ENCODE results near the gene C1orf185. TPM values are rescaled to one million over a fixed set of nuclear protein-coding genes. Genes with fewer than 3 reads are reported as not detected.

Gene C1orf185
- total RNA-seq, 1 donor from 2014 or later: not detected

DNA sequence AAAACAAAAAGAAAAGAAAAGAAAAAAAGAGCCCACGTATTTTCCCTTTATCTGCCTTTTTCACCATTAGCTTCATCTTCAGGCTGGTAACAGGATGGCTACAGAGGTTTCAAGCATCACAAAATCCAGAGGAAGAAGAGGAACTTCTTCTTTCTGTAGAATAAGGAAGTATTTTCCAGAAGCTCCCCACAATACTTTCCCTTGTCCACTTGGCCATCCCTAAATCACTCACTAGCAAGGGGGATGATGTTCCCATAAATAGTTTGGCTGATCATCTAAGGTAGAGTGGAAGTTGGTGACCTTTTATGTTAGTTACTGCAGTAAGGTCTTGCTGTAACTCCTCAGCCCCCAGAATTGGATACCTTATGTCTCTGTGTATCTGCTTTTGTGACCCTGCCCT lies 88.9 kb downstream of the C1orf185 start:
- Mint-ChIP-seq H3K27me3 (ENCODE audit: low read depth) (peaks cover 8% of the 10 kb centered on the region), H3K27ac (ENCODE audit: unreplicated experiment) (no peak overlapping the region), H3K9me3 (no peaks in the 10 kb centered on the region), H3K4me3 (no peak overlapping the region), H3K4me1 (no peaks in the 10 kb centered on the region), H3K36me3 (ENCODE audit: low read depth) (no peaks in the 10 kb centered on the region)
- TF ChIP-seq, protein P1, sequence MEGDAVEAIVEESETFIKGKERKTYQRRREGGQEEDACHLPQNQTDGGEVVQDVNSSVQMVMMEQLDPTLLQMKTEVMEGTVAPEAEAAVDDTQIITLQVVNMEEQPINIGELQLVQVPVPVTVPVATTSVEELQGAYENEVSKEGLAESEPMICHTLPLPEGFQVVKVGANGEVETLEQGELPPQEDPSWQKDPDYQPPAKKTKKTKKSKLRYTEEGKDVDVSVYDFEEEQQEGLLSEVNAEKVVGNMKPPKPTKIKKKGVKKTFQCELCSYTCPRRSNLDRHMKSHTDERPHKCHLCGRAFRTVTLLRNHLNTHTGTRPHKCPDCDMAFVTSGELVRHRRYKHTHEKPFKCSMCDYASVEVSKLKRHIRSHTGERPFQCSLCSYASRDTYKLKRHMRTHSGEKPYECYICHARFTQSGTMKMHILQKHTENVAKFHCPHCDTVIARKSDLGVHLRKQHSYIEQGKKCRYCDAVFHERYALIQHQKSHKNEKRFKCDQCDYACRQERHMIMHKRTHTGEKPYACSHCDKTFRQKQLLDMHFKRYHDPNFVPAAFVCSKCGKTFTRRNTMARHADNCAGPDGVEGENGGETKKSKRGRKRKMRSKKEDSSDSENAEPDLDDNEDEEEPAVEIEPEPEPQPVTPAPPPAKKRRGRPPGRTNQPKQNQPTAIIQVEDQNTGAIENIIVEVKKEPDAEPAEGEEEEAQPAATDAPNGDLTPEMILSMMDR (conservative IDR thresholded peaks at IDR 0.05): no peak
- no peak for DNase-seq (ENCODE audit: low read depth, low spot score)

DNA sequence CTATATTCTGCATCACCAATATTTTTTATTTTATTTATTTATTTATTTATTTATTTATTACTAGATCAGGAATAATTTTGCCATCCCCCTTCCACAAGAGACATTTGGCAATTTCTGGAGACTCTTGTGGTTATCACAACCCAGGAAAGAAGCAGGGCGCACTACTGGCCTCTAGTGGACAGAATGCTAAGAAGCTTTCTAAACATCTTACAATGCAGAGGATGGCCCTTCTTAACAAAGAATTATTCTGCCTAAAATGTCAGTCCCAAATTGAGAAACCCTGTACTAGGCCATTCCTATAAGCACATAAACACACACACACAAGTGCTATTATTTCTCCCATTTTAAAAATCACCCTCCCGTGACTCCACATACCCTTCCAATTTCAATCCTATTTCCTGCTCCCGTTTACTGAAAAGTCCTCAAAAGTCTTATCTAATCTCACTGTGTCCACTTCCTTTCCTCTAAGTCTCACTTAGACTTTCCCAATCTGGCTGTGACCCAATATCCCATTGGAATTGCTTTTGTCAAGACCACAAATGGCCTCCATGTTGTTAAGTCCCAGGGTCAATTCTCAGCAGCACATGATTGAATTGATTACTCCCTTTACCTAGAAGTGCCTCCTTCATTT lies 90.3 kb downstream of the C1orf185 start:
- Mint-ChIP-seq H3K27ac (ENCODE audit: unreplicated experiment) (no peak overlapping the region), H3K9me3 (no peaks in the 10 kb centered on the region), H3K4me3 (no peak overlapping the region), H3K36me3 (ENCODE audit: low read depth) (no peaks in the 10 kb centered on the region), H3K27me3 (ENCODE audit: low read depth) (peaks cover 8% of the 10 kb centered on the region), H3K4me1 (no peaks in the 10 kb centered on the region)
- peak; percentile 75 for DNase-seq (ENCODE audit: low read depth, low spot score)
- TF ChIP-seq, protein P1 (conservative IDR thresholded peaks at IDR 0.05): peak; percentile 89

- H3K27ac Mint-ChIP-seq (ENCODE audit: unreplicated experiment): no peak overlapping the region
- H3K9me3 Mint-ChIP-seq: no peaks in the 10 kb centered on the region
- no peak overlapping the region for H3K4me3 Mint-ChIP-seq
- no peak for DNase-seq (ENCODE audit: low read depth, low spot score)
- TF ChIP-seq, protein P1 (conservative IDR thresholded peaks at IDR 0.05): no peak
- H3K36me3 Mint-ChIP-seq (ENCODE audit: low read depth): no peaks in the 10 kb centered on the region
- no peaks in the 10 kb centered on the region for H3K4me1 Mint-ChIP-seq
- H3K27me3 Mint-ChIP-seq (ENCODE audit: low read depth): peaks cover 8% of the 10 kb centered on the region
Observed at GRCh38 chr1:51193564-51193963, 91.5 kb downstream of the C1orf185 start.

Small RNA genes lying within 50 kb of the gene (microRNA-seq; reads per million reads assigned to microRNA genes)
- gene MIR4421: not detected
- not detected for gene MIR6500

Other genes with a start within 250 kb of the C1orf185 start
- 73.0 and 76.2 TPM in 2 replicates for gene FAF1, start 142.0 kb upstream of the C1orf185 start, total RNA-seq
- gene CDKN2C, start 132.0 kb upstream of the C1orf185 start, total RNA-seq: 2.9 and 3.5 TPM in 2 replicates
- gene RNF11, start 134.0 kb downstream of the C1orf185 start, total RNA-seq: 44.5 and 45.2 TPM in 2 replicates
- 1.6 and 1.7 TPM in 2 replicates for gene TTC39A, start 228.3 kb downstream of the C1orf185 start, total RNA-seq